ENCODE data around the gene PLXNB1. TPM values are rescaled to one million over a fixed set of nuclear protein-coding genes. Genes with fewer than 3 reads are reported as not detected.

PLXNB1 gene
- total RNA-seq, 1 donor from 2014 or later: 3.3 TPM

GRCh38 chr3:48372377-48372770 lies 57.5 kb downstream of the PLXNB1 start:
- intact Hi-C loops (cut with micrococcal nuclease): no loop called here

- intact Hi-C loops (cut with micrococcal nuclease): no loop called here
Observed at GRCh38 chr3:48371651-48372376, 58.1 kb downstream of the PLXNB1 start, which contains the start of gene FBXW12. FBXW12 (plus strand) TSS chr3:48372219; CDS start chr3:48372768, 549 bp downstream.

- intact Hi-C loops (cut with micrococcal nuclease): no loop called here
Observed at GRCh38 chr3:48370333-48370713, 59.6 kb downstream of the PLXNB1 start.

GRCh38 chr3:48369693-48370332 lies 60.1 kb downstream of the PLXNB1 start:
- intact Hi-C loops (cut with micrococcal nuclease): no loop called here

GRCh38 chr3:48367201-48367600 lies 62.7 kb downstream of the PLXNB1 start:
- intact Hi-C loops (cut with micrococcal nuclease): no loop called here

GRCh38 chr3:48364840-48365239 lies 65.0 kb downstream of the PLXNB1 start:
- intact Hi-C loops (cut with micrococcal nuclease): no loop called here

GRCh38 chr3:48361928-48362327 lies 68.0 kb downstream of the PLXNB1 start:
- intact Hi-C loops (cut with micrococcal nuclease): no loop called here

- intact Hi-C loops (cut with micrococcal nuclease): no loop called here
Observed at GRCh38 chr3:48356419-48356818, 73.5 kb downstream of the PLXNB1 start.

GRCh38 chr3:48353987-48354386 lies 75.9 kb downstream of the PLXNB1 start:
- intact Hi-C loops (cut with micrococcal nuclease): no loop called here

Other genes starting within 250 kb of the PLXNB1 start
- gene CDC25A, start 241.7 kb downstream of the PLXNB1 start, total RNA-seq: 25.6 and 26.0 TPM in 2 replicates
- gene CAMP, start 206.6 kb downstream of the PLXNB1 start, total RNA-seq: not detected in 2 replicates
- gene ZNF589, start 189.0 kb downstream of the PLXNB1 start, total RNA-seq: 33.5 and 38.7 TPM in 2 replicates
- 35.0 and 37.8 TPM in 2 replicates for gene NME6, start 128.7 kb downstream of the PLXNB1 start, total RNA-seq
- gene SPINK8, start 96.4 kb downstream of the PLXNB1 start, total RNA-seq: not detected in 2 replicates
- gene FBXW12, start 57.9 kb downstream of the PLXNB1 start, total RNA-seq: not detected in 2 replicates
- gene CCDC51, start 10.0 kb upstream of the PLXNB1 start, total RNA-seq: 15.9 and 16.7 TPM in 2 replicates
- 218 and 228 TPM in 2 replicates for gene TMA7, start 10.2 kb upstream of the PLXNB1 start, total RNA-seq
- gene ATRIP, start 16.7 kb upstream of the PLXNB1 start, total RNA-seq: 17.0 and 17.4 TPM in 2 replicates
- gene SHISA5, start 74.1 kb upstream of the PLXNB1 start, total RNA-seq: 244 and 245 TPM in 2 replicates
- gene PFKFB4, start 126.7 kb upstream of the PLXNB1 start, total RNA-seq: 8.1 and 8.8 TPM in 2 replicates
- not detected in 2 replicates for gene UCN2, start 133.7 kb upstream of the PLXNB1 start, total RNA-seq
- gene COL7A1, start 165.2 kb upstream of the PLXNB1 start, total RNA-seq: 1.4 and 1.9 TPM in 2 replicates
- gene UQCRC1, start 179.6 kb upstream of the PLXNB1 start, total RNA-seq: 143 and 146 TPM in 2 replicates
- 0.34 TPM in 1 of 2 replicates, not detected in the other for gene TMEM89, start 191.7 kb upstream of the PLXNB1 start, total RNA-seq
- 40.1 and 43.0 TPM in 2 replicates for gene SLC26A6, start 205.4 kb upstream of the PLXNB1 start, total RNA-seq
- 6.0 and 7.4 TPM in 2 replicates for gene CELSR3, start 232.8 kb upstream of the PLXNB1 start, total RNA-seq

Measured in T-helper 1 cell treated with Interleukin-12 subunit alpha and Interleukin-12 subunit beta and Interleukin-4 antibody, amounts not matched to agents 30 ng/mL and 1 ng/mL, for 36 hours (primary cell).